GM12873 (cell line): Measurements from ENCODE around the gene UTP15.

Source experiments
- TF ChIP-seq, protein P1 (sequence below): IDR thresholded peaks from 2 replicates; pipeline ENCODE4 v1.5.1; 2012; ENCODE audit warnings: low read depth, mild to moderate bottlenecking, moderate library complexity, low read length, control low read depth; ENCODE audit not compliant: insufficient read depth; ENCODE audit errors: missing control alignments

UTP15 gene, protein sequence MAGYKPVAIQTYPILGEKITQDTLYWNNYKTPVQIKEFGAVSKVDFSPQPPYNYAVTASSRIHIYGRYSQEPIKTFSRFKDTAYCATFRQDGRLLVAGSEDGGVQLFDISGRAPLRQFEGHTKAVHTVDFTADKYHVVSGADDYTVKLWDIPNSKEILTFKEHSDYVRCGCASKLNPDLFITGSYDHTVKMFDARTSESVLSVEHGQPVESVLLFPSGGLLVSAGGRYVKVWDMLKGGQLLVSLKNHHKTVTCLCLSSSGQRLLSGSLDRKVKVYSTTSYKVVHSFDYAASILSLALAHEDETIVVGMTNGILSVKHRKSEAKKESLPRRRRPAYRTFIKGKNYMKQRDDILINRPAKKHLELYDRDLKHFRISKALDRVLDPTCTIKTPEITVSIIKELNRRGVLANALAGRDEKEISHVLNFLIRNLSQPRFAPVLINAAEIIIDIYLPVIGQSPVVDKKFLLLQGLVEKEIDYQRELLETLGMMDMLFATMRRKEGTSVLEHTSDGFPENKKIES

DNA sequence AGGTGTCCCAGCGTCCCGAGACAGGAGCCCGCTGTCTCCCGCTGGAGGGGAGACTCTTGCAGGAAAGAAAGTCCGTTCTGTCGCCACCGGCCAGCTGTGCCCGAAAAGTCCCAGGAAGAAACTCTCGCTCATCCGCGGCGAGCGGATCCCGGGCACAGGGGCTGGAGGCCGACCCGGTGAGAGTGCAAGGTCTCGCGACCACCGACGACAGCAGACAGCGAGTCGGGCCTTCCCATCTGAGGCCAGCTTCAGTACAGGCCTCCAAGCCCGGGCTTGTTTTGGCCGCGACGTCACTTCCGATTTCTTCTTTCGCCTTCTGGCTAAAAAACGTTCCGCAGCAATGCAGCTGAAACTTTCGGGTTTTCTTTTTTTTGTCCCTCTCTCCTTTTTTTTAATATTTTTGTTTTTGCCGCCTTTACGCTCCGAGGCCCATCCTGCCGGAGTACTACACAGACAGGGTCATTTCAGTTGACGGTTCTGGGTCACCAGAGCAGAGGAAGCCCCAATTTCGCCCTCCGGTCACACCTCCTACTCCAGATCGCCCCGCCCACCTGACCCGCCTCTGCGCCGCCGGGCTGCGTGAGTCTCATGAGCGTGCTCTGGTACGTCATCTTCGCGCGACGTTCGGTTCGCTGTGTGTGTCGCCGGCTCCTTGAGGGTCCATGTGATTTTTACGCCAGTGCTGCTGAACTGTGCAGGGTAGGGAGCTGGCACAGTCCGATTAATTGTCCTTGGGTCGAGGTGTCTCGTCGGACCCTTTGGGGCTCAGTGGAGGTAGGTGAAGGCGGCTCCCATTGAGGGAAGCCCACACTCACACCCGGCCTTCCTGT, at the start of gene UTP15, which contains the start of gene ANKRA2:
UTP15 (plus strand) TSS at position 605 of the 830 bp plus-strand sequence. CDS start 1,602 bp downstream, outside the sequence.
ANKRA2 (minus strand) TSS at position 501 of the 830 bp plus-strand sequence. CDS start 2,758 bp downstream, outside the sequence.
- TF ChIP-seq, protein P1, sequence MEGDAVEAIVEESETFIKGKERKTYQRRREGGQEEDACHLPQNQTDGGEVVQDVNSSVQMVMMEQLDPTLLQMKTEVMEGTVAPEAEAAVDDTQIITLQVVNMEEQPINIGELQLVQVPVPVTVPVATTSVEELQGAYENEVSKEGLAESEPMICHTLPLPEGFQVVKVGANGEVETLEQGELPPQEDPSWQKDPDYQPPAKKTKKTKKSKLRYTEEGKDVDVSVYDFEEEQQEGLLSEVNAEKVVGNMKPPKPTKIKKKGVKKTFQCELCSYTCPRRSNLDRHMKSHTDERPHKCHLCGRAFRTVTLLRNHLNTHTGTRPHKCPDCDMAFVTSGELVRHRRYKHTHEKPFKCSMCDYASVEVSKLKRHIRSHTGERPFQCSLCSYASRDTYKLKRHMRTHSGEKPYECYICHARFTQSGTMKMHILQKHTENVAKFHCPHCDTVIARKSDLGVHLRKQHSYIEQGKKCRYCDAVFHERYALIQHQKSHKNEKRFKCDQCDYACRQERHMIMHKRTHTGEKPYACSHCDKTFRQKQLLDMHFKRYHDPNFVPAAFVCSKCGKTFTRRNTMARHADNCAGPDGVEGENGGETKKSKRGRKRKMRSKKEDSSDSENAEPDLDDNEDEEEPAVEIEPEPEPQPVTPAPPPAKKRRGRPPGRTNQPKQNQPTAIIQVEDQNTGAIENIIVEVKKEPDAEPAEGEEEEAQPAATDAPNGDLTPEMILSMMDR = no peak

DNA sequence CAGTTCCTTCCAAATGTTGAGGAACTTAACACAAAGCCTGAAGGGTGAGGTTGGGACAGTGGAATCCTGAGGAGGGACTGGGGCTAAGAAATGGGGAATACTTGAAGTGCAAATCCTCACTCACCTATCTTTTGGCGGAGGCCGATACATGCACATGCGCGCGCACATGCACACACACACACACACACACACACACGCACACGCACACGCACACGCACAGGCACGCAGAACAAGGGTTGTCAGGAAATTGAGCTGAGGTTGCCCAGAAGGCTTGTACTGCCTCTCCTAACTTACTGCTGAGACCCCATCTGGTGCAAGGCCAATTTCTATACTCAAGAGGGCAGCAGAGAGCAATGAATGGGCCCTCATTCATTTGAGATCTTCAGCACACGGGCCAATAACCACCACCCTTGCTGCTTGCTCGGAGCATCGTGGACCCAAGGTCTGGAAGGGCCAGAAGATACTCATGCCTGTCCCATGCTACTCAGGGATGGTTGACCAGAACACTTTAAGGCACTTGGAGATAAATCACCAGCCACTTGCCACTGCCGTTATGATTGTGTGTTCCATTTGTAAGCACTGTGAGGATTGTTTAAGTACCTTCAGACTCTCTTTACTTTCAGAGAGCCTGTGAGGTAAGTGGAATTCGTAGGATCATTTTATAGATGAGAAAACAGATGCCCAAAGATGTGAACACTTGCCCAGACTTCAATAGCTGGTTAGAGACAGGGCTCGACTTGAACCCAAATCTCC, 45.8 kb upstream of the UTP15 start:
- TF ChIP-seq, protein P1 = peak; percentile 90

DNA sequence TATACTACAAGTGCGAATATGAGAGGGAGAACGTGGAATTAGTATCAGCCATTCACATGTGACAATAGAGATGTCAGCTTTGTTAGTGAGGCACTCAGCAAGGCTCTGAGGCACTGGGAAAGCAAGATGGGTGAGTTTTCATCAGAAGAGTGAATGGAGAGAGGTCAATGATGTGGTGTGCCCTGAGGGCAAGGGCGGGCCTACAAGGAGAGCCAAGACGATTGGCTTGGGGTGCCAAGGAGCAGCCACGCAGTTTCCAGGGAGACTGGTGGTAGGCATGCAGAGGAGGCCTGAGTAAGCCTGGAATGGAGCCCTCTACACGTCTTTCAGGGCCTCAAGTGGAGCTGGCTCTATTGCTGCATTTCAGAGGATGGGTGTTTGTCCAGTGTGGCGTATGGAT, 42.6 kb upstream of the UTP15 start:
- TF ChIP-seq, protein P1 = no peak

DNA sequence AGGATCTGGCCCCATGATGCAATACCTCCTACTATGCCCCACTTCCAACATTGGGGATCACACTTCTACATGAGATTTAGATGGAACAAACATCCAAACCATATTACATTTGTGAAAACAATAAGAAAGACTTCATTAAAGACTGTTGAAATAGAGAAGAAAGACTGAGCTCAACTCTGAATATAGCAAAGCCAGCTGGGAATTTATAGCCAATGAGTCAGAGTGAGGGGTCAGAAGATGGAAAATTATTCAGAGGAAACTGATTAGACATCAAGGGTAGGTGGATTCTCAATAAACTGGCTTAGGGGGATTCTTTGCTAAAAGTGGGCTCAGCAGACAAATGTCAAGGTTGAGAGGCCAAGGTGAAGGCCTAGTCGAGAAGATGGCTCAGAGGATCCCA, 41.7 kb upstream of the UTP15 start:
- TF ChIP-seq, protein P1 = no peak

DNA sequence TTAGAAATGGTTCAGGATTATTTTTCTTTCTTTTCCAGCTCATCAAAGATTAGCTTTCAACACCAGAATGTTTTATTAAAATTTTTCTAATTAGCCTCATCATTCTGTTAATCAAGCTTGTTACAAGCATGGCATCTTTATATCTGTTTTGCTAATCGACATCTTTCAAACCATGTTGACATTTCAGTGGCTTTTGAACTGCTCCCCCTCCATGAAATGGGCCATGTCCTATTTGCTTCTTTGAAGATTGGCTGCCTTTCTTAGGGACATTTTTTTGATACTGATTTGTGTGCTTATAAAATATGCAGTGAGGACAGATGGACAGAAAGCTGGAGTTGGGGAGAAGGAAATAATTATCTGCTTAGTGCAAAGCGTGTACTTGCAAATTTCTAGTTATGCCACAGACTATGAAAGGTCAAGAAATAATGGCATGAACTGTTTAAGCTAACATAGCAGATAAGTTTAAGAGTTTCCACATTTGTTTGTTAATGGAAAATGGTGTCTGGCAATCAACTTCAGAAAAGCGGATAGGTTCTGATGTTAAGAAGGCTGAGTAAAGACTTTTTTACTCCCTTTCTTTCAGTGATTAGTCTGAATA, 39.8 kb upstream of the UTP15 start:
- TF ChIP-seq, protein P1 = no peak

DNA sequence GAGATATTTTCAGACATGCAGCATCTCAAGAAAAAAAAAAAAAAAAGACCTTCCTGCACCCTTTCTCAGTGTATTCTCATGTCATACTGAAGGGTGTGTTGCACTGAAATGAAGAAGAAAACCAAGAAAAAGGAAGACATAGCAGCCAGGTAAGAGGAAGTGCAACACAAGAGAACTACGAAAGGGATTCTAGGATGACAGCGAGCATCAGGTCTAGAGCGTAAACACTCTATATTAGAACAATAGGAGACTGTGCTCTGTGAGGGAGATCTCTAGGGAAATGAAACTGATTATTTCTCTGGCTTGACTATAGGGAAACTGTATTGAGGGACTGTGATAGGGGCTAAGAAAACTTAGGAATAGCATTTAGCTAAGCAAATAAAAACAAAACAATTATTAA, 37.3 kb upstream of the UTP15 start:
- TF ChIP-seq, protein P1 = no peak
